ENCODE data around the gene GRHPR.

DNA sequence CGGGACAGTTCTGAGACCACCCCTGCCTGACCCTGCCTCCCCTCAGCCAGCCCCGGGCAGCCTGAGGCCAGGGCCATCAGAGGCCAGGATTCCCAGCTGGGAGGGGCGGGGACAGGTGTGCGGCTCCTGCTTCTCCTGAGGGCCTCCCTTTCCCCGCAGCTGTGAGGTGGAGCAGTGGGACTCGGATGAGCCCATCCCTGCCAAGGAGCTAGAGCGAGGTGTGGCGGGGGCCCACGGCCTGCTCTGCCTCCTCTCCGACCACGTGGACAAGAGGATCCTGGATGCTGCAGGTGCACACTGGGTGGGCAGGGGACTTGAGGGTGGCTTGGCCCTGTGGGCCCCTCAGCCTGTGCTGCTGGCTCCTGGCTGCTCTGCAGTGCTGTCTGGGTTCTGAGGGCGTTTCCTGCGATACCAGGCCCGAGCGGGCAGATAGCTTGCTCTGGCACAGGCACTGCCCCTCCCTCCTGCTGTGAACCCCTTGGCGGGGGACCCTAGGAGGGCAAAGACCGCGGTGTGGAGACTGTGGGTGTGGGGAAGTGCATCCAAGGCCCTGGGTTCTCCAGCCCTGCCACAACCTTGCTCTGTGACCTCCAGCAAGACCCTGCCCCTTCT lies 2.3 kb downstream of the GRHPR start:
- TF ChIP-seq, protein P1, sequence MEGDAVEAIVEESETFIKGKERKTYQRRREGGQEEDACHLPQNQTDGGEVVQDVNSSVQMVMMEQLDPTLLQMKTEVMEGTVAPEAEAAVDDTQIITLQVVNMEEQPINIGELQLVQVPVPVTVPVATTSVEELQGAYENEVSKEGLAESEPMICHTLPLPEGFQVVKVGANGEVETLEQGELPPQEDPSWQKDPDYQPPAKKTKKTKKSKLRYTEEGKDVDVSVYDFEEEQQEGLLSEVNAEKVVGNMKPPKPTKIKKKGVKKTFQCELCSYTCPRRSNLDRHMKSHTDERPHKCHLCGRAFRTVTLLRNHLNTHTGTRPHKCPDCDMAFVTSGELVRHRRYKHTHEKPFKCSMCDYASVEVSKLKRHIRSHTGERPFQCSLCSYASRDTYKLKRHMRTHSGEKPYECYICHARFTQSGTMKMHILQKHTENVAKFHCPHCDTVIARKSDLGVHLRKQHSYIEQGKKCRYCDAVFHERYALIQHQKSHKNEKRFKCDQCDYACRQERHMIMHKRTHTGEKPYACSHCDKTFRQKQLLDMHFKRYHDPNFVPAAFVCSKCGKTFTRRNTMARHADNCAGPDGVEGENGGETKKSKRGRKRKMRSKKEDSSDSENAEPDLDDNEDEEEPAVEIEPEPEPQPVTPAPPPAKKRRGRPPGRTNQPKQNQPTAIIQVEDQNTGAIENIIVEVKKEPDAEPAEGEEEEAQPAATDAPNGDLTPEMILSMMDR (IDR thresholded peaks at IDR 0.05; ENCODE audit: insufficient read depth, low read length, poor library complexity, severe bottlenecking): no peak
- TF ChIP-seq EZH2phosphoT487 (conservative IDR thresholded peaks at IDR 0.05; ENCODE audit: low read length): no peak
